Astrocyte (in vitro differentiated cells and primary cell): ENCODE results near the gene FEZ2.

ENCODE experiments used
- EZH2 ChIP-seq: IDR thresholded peaks from 2 replicates; pipeline ENCODE4 v1.6.1; 2012; ENCODE audit warnings: mild to moderate bottlenecking, low read length, inconsistent platforms; ENCODE audit not compliant: insufficient read depth
- TF ChIP-seq, protein P1 (sequence below): IDR thresholded peaks from 2 replicates; pipeline ENCODE4 v1.5.1; 2011; ENCODE audit warnings: low read depth, mild to moderate bottlenecking, inconsistent platforms, low read length, moderate library complexity; ENCODE audit not compliant: insufficient read depth

DNA sequence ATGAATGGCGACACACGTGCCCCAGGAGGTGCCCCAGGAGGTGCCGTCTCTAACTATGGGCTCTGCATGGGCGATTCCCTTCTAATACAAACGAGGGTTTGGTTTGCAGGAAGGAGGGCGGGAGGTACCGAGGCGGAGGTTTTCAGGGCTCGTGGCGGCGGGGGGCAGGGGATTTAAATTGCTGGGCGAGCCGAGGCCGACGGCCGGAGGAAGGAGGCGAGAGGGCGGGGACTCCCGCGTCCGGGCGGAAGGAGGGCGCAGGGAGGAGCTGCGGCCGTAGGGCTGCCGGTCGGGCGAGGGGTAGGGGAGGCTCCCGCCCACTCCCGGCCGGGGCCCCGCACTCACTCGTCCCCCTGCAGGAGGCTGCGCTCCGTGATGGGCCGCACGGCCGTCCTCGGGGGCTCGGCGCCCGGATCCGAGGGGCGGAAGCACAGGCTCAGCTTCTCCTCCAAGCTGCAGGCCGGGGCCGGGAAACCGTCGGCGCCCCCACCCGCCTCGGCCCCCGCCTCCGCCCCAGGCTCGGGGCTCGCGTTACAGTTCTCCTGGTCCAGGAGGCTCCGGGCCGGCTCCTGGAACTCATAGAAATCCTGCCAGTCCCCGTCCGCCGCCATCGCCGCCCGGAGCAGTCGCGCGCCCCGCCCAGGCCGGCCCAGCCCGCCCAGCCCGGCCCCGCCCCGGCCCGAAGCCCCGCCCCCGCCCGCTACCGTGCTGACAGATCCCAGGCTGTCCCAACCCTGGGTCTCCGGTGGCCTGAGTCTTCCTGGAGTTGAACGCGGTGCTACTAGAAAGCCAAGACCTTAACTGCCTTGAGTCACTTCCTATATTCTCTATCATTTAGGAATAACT, at the start of gene FEZ2:
- TF ChIP-seq, protein P1, sequence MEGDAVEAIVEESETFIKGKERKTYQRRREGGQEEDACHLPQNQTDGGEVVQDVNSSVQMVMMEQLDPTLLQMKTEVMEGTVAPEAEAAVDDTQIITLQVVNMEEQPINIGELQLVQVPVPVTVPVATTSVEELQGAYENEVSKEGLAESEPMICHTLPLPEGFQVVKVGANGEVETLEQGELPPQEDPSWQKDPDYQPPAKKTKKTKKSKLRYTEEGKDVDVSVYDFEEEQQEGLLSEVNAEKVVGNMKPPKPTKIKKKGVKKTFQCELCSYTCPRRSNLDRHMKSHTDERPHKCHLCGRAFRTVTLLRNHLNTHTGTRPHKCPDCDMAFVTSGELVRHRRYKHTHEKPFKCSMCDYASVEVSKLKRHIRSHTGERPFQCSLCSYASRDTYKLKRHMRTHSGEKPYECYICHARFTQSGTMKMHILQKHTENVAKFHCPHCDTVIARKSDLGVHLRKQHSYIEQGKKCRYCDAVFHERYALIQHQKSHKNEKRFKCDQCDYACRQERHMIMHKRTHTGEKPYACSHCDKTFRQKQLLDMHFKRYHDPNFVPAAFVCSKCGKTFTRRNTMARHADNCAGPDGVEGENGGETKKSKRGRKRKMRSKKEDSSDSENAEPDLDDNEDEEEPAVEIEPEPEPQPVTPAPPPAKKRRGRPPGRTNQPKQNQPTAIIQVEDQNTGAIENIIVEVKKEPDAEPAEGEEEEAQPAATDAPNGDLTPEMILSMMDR, result no peak
- no peak for TF ChIP-seq EZH2
